ENCODE data around the gene AAMP. TPM values are rescaled to one million over a fixed set of nuclear protein-coding genes. Genes with fewer than 3 reads are reported as not detected.
"Not testable (repeated sequence)": the region's sequence is repeated elsewhere in the genome, so short reads cannot be mapped to it uniquely, and the experiment has no call there.

The AAMP gene, protein sequence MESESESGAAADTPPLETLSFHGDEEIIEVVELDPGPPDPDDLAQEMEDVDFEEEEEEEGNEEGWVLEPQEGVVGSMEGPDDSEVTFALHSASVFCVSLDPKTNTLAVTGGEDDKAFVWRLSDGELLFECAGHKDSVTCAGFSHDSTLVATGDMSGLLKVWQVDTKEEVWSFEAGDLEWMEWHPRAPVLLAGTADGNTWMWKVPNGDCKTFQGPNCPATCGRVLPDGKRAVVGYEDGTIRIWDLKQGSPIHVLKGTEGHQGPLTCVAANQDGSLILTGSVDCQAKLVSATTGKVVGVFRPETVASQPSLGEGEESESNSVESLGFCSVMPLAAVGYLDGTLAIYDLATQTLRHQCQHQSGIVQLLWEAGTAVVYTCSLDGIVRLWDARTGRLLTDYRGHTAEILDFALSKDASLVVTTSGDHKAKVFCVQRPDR
- 205 and 229 TPM in 2 replicates for total RNA-seq

DNA sequence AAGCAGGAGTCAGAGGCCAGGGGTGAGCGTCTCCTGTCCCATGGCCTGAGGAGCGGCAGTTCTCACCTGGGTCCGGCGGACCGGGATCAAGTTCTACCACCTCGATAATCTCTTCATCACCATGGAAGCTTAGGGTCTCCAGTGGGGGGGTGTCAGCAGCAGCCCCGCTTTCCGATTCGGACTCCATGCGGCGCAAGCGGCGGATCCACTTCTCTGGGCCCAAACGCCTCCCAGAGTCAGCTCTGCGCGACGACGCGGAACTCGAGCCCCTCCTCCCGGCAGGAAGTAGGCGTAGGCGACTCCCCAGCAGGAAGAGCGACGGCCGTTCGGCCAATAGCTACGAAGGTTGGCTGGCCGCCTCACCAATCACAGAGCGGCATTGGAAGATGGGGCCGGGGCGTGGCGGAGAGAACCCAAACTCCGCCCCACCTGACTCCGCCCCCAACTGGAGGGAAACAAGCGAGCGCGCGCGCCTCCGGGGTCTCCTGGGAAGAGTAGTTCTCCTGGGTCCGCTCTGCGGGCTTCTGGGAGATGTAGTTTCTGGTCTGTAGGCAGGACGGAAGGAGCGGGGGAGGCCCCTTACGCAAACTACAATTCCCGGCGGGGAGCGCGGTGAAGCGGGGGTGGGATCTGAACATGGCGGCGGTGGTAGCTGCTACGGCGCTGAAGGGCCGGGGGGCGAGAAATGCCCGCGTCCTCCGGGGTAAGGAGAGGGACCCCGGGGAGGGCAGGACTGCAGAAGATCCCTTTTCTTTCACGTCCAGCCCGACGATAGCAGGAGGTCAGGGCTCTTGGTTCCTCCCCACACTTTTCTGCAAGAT, at the start of gene AAMP, which contains the start of gene PNKD:
AAMP (minus strand) TSS at position 238 of the 821 bp plus-strand sequence; CDS start at position 187, 51 bp downstream.
PNKD (plus strand) TSS at position 620 of the 821 bp plus-strand sequence; CDS start at position 637, 17 bp downstream.
- Histone ChIP-seq H3K36me3 (ENCODE audit: control insufficient read depth, insufficient read depth, low read length) (peaks cover 21% of the 10 kb centered on the region), H3K27me3 (ENCODE audit: control insufficient read depth, insufficient read depth, low read length) (no peaks in the 10 kb centered on the region), H3K4me3 (ENCODE audit: low read depth, low read length) (peak within 1 kb of the TSS; percentile 98)
- FAIRE-seq, result no peak
- peak; percentile 94 for DNase-seq (ENCODE audit: low read depth)
- TF ChIP-seq, protein P1, sequence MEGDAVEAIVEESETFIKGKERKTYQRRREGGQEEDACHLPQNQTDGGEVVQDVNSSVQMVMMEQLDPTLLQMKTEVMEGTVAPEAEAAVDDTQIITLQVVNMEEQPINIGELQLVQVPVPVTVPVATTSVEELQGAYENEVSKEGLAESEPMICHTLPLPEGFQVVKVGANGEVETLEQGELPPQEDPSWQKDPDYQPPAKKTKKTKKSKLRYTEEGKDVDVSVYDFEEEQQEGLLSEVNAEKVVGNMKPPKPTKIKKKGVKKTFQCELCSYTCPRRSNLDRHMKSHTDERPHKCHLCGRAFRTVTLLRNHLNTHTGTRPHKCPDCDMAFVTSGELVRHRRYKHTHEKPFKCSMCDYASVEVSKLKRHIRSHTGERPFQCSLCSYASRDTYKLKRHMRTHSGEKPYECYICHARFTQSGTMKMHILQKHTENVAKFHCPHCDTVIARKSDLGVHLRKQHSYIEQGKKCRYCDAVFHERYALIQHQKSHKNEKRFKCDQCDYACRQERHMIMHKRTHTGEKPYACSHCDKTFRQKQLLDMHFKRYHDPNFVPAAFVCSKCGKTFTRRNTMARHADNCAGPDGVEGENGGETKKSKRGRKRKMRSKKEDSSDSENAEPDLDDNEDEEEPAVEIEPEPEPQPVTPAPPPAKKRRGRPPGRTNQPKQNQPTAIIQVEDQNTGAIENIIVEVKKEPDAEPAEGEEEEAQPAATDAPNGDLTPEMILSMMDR (IDR thresholded peaks at IDR 0.05; ENCODE audit: insufficient read depth, low read length, severe bottlenecking), result peak; percentile 14

DNA sequence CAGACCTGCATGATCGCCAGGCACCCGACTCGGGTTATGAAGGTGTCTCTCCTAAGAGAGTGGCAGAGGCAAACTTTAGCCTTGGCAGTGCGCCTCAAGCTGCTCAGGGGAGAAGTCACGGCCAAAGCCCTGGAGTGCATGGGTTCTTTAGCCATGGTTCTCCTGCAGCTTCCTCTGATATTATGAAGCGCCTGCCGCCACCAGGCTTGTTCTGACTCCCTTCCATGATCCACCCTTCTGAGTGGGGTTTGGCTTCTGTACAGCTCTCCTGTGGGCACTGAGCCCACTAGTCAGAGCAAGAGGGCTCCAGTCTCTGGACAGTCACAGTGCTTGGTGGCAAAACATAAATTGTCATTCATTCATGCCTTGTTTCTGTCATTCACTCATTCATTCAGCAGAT, 48.3 kb upstream of the AAMP start:
- H3K36me3 ChIP-seq (ENCODE audit: control insufficient read depth, insufficient read depth, low read length), result no peaks in the 10 kb centered on the region
- TF ChIP-seq, protein P1 (IDR thresholded peaks at IDR 0.05; ENCODE audit: insufficient read depth, low read length, severe bottlenecking), result no peak
- DNase-seq (ENCODE audit: low read depth) (no peak), FAIRE-seq (no peak)
- no peaks in the 10 kb centered on the region for H3K27me3 ChIP-seq (ENCODE audit: control insufficient read depth, insufficient read depth, low read length)
- H3K4me3 ChIP-seq (ENCODE audit: low read depth, low read length), result no peak overlapping the region

DNA sequence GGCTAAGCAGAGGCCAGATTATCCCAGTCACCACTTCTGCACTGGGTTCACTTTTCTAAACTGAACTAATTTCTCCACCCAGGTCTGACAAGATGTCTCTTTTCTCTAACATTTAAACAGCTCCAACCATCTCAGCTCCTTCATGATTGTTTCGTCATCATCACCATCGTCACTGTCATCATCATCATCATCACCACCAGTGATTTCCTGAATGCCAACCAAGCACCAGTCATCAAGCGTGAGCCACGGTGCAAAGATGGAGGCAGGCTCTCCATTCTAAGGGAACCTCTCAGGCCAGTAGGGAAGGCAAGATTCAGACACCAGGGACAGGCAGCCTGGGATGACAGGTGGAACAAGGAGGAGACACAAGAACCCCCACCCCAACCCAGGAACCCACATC, 47.9 kb upstream of the AAMP start:
- Histone ChIP-seq H3K27me3 (ENCODE audit: control insufficient read depth, insufficient read depth, low read length) (no peaks in the 10 kb centered on the region), H3K36me3 (ENCODE audit: control insufficient read depth, insufficient read depth, low read length) (no peaks in the 10 kb centered on the region), H3K4me3 (ENCODE audit: low read depth, low read length) (no peak overlapping the region)
- no peak for DNase-seq (ENCODE audit: low read depth)
- FAIRE-seq, result no peak
- TF ChIP-seq, protein P1 (IDR thresholded peaks at IDR 0.05; ENCODE audit: insufficient read depth, low read length, severe bottlenecking), result no peak

DNA sequence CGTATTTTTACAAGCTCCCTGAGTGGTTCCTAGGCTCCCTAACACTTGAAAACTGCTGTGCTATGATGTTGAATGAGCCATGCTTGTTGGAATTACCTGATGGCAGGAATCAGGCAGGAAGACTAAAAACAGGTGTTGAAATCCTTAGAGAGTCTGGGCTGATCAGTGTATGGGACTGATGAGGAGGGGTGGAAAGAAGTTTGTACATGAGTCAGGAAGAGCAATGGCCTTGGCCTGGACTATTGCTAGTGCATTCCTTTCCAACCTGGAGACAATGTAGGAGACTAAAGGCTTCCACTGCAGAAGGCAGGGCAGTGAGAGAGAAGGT, 47.3 kb upstream of the AAMP start:
- TF ChIP-seq, protein P1 (IDR thresholded peaks at IDR 0.05; ENCODE audit: insufficient read depth, low read length, severe bottlenecking), result no peak
- Histone ChIP-seq H3K27me3 (ENCODE audit: control insufficient read depth, insufficient read depth, low read length) (no peaks in the 10 kb centered on the region), H3K4me3 (ENCODE audit: low read depth, low read length) (no peak overlapping the region), H3K36me3 (ENCODE audit: control insufficient read depth, insufficient read depth, low read length) (no peaks in the 10 kb centered on the region)
- DNase-seq (ENCODE audit: low read depth), result peak; percentile 24
- FAIRE-seq, result no peak

DNA sequence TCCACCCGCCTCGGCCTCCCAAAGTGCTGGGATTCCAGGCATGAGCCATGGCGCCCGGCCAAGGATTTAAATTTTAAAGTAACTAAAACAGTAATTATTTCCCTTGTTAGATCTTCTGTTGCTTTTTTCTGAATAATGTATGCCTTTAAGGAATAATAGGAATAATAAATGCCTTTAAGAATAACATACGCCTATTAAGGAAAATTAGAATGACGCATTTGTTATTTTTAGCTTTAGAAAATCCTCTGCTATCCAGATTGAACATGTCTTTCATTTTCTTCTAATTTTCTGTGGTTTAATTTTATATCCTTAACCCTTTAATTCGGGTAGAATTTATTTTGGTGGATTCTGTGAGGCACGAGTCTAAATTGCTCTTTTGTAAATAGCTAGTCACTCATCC, 45.5 kb upstream of the AAMP start:
- no peak for DNase-seq (ENCODE audit: low read depth)
- TF ChIP-seq, protein P1 (IDR thresholded peaks at IDR 0.05; ENCODE audit: insufficient read depth, low read length, severe bottlenecking), result no peak

DNA sequence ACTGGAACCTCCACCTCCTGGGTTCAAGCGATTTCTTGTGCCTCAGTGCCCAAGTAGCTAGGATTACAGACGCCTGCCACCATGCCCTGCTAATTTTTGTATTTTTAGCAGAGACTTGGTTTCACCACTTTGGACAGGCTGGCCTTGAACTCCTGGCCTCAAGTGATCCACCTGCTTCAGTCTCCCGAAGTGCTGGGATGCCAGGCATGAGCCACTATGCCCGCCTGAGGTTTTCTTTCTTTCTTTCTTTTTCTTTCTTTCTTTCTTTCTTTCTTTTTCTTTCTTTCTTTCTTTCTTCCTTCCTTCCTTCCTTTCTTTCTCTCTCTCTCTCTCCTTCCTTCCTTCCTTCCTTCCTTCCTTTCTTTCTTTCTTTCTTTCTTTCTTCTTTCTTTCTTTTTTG, 44.8 kb upstream of the AAMP start:
- not testable (repeated sequence) for FAIRE-seq

More for the DNA sequence above, 45.5 kb upstream of the AAMP start:
- Histone ChIP-seq H3K36me3 (ENCODE audit: control insufficient read depth, insufficient read depth, low read length) (no peaks in the 10 kb centered on the region), H3K27me3 (ENCODE audit: control insufficient read depth, insufficient read depth, low read length) (no peaks in the 10 kb centered on the region), H3K4me3 (ENCODE audit: low read depth, low read length) (no peak overlapping the region)
- no peak for FAIRE-seq

More for the DNA sequence above, 44.8 kb upstream of the AAMP start:
- not testable (repeated sequence) for H3K36me3 ChIP-seq (ENCODE audit: control insufficient read depth, insufficient read depth, low read length); H3K27me3 ChIP-seq (ENCODE audit: control insufficient read depth, insufficient read depth, low read length); DNase-seq (ENCODE audit: low read depth); H3K4me3 ChIP-seq (ENCODE audit: low read depth, low read length)
